A549 (cell line): ENCODE data around the gene PDLIM7.

Experiments used
- BHLHE40 ChIP-seq: IDR thresholded peaks from 2 replicates; pipeline ENCODE4 v1.6.1; 2012; ENCODE audit warnings: low read depth, low read length, inconsistent platforms
- CTCF ChIP-seq: fragments of >200 bp; sonication (Bioruptor Twin); formaldehyde crosslinking; IDR thresholded peaks from 3 replicates; pipeline ENCODE4 v1.5.1; 2016
- EP300 ChIP-seq, 2 experiments: fragments of >200 bp; sonication (Bioruptor Twin); formaldehyde crosslinking; IDR thresholded peaks; 2 replicates in 1 of 2; 3 replicates in 1 of 2; pipeline ENCODE4 v1.6.1; 2016 to 2017
- TF ChIP-seq, protein P1 (sequence below): fragments of 200-600 bp; sonication (generic); IDR thresholded peaks from 2 replicates; pipeline ENCODE4 v1.6.1; 2016; ENCODE audit warnings: antibody characterized with exemption, mild to moderate bottlenecking, moderate library complexity

GRCh38 chr5:177505075-177505474 is 7.7 kb upstream of the PDLIM7 start:
- TF ChIP-seq CTCF (no peak), EP300 (IDR thresholded peaks at IDR 0.05) (no peak), BHLHE40 (no peak)
- TF ChIP-seq, protein P1, sequence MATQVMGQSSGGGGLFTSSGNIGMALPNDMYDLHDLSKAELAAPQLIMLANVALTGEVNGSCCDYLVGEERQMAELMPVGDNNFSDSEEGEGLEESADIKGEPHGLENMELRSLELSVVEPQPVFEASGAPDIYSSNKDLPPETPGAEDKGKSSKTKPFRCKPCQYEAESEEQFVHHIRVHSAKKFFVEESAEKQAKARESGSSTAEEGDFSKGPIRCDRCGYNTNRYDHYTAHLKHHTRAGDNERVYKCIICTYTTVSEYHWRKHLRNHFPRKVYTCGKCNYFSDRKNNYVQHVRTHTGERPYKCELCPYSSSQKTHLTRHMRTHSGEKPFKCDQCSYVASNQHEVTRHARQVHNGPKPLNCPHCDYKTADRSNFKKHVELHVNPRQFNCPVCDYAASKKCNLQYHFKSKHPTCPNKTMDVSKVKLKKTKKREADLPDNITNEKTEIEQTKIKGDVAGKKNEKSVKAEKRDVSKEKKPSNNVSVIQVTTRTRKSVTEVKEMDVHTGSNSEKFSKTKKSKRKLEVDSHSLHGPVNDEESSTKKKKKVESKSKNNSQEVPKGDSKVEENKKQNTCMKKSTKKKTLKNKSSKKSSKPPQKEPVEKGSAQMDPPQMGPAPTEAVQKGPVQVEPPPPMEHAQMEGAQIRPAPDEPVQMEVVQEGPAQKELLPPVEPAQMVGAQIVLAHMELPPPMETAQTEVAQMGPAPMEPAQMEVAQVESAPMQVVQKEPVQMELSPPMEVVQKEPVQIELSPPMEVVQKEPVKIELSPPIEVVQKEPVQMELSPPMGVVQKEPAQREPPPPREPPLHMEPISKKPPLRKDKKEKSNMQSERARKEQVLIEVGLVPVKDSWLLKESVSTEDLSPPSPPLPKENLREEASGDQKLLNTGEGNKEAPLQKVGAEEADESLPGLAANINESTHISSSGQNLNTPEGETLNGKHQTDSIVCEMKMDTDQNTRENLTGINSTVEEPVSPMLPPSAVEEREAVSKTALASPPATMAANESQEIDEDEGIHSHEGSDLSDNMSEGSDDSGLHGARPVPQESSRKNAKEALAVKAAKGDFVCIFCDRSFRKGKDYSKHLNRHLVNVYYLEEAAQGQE = no peak
